ENCODE data around the gene NFIX.

- TF ChIP-seq CTCF (conservative IDR thresholded peaks at IDR 0.05; ENCODE audit: low read depth in 2 of 2) (no peak), REST (IDR thresholded peaks at IDR 0.05; ENCODE audit: unreplicated experiment) (no peak), POLR2AphosphoS5 (IDR thresholded peaks at IDR 0.05; ENCODE audit: low read depth) (no peak), EZH2 (IDR thresholded peaks at IDR 0.05; ENCODE audit: low read depth, unreplicated experiment) (no peak), JUNB (IDR thresholded peaks at IDR 0.05; ENCODE audit: unreplicated experiment) (no peak), EZH2phosphoT487 (IDR thresholded peaks at IDR 0.05; ENCODE audit: unreplicated experiment) (no peak), ZNF114 (CRISPR knock-in tag; IDR thresholded peaks at IDR 0.05) (no peak), NANOG (IDR thresholded peaks at IDR 0.05; ENCODE audit: borderline replicate concordance) (no peak), ETS1 (IDR thresholded peaks at IDR 0.05) (no peak)
Observed at GRCh38 chr19:13119627-13120026, 124.4 kb downstream of the NFIX start.

All from GM23338 (cell line).